GM12878 (cell line): ENCODE results near the gene RPS6KA3. TPM values are rescaled to one million over a fixed set of nuclear protein-coding genes. Genes with fewer than 3 reads are reported as not detected.

ENCODE experiments used
- ATAC-seq: fragments of 200-7000 bp; cut with Tn5 transposase; 3 replicates; pipeline ENCODE4 v1.9.1; 2020; ENCODE audit warnings: mild to moderate bottlenecking, moderate library complexity
- BruUV-seq: library from RNA; stranded (reverse); fragments of 400-500 nt; replicated peaks from 2 replicates; lab custom pipeline; 2021; lab: Mats Ljungman, UMichigan
- CTCF ChIA-PET: fragments of 300-600 bp; sonication (Branson Sonifier 250); formaldehyde crosslinking; extraction: SDS; loops from one replicate; lab custom pipeline; 2021; ENCODE audit warnings: inconsistent platforms; lab: Yijun Ruan, JAX
- POLR2A ChIA-PET: fragments of 350-600 bp; formaldehyde crosslinking; extraction: SDS; loops from one replicate; lab custom pipeline; 2021; ENCODE audit warnings: inconsistent platforms; lab: Charles Lee
- RAD21 ChIA-PET: fragments of 300-600 bp; sonication (Branson Sonifier 250); formaldehyde crosslinking; loops from one replicate; lab custom pipeline; 2023; ENCODE audit warnings: antibody characterized with exemption; ENCODE audit not compliant: unreplicated experiment; lab: Charles Lee
- SMC1A ChIA-PET: fragments of 300-600 bp; sonication (Branson Sonifier 250); formaldehyde crosslinking; loops from one replicate; lab custom pipeline; 2023; ENCODE audit not compliant: unreplicated experiment, uncharacterized antibody; lab: Charles Lee
- DNase-seq: peaks from one replicate; pipeline ENCODE4 v3.0.0-alpha.2; 2011; ENCODE audit warnings: low read depth, low spot score
- FAIRE-seq: peaks from 3 replicates; lab custom pipeline; 2011; peaks lifted over from hg19 to GRCh38; lab: Jason Lieb, UNC
- H2AFZ ChIP-seq: 2 replicates; pipeline ENCODE4 v1.6.0; 2011; ENCODE audit warnings: low read depth, low read length, control low read depth; ENCODE audit not compliant: control insufficient read depth
- H3K27ac ChIP-seq: 2 replicates; pipeline ENCODE4 v1.5.1; 2011; ENCODE audit warnings: control low read depth; ENCODE audit not compliant: control insufficient read depth, insufficient read depth
- H3K27me3 ChIP-seq, 2 experiments: replicated peaks in 1 of 2; 2 replicates each; pipeline versions ENCODE4 v1.6.0 to v1.6.1; 2011; ENCODE audit warnings: low read length in 1 of 2; ENCODE audit not compliant: control insufficient read depth in 2 of 2, insufficient read depth in 2 of 2
- H3K36me3 ChIP-seq, 2 experiments: 2 replicates each; pipeline ENCODE4 v1.5.1; 2011; ENCODE audit warnings: low read length in 1 of 2; ENCODE audit not compliant: control insufficient read depth in 2 of 2, insufficient read depth in 2 of 2
- H3K4me1 ChIP-seq: 2 replicates; pipeline ENCODE4 v1.6.1; 2011; ENCODE audit warnings: mild to moderate bottlenecking, low read length, moderate library complexity, mixed read lengths; ENCODE audit not compliant: control insufficient read depth, insufficient read depth
- H3K4me2 ChIP-seq: 2 replicates; pipeline ENCODE4 v1.6.0; 2011; ENCODE audit warnings: control low read depth; ENCODE audit not compliant: control insufficient read depth, insufficient read depth
- H3K4me3 ChIP-seq: fragments of 200-600 bp; sonication (generic); 2 replicates; pipeline ENCODE4 v1.5.1; 2016
- H3K79me2 ChIP-seq: 2 replicates; pipeline ENCODE4 v1.6.0; 2011; ENCODE audit warnings: low read length; ENCODE audit not compliant: control insufficient read depth, insufficient read depth
- H3K9ac ChIP-seq: 2 replicates; pipeline ENCODE4 v1.8.0; 2011; ENCODE audit warnings: low read length, control low read depth, mixed read lengths; ENCODE audit not compliant: control insufficient read depth, insufficient read depth
- H3K9me3 ChIP-seq: replicated peaks from 3 replicates; pipeline ENCODE4 v1.5.1; 2011; ENCODE audit warnings: mild to moderate bottlenecking, low read length; ENCODE audit not compliant: control insufficient read depth, insufficient read depth
- H4K20me1 ChIP-seq: 2 replicates; pipeline ENCODE4 v1.6.0; 2011; ENCODE audit not compliant: control insufficient read depth, insufficient read depth
- BCL11A ChIP-seq: IDR thresholded peaks from 2 replicates; pipeline ENCODE4 v1.6.1; 2011; ENCODE audit warnings: low read depth, low read length
- CEBPB ChIP-seq, 2 experiments: fragments of 150-350 bp in 1 of 2; IDR thresholded peaks; 2 replicates each; pipeline ENCODE4 v1.6.1; 2012 to 2014; ENCODE audit warnings: low read depth in 2 of 2, low read length in 2 of 2, borderline replicate concordance in 1 of 2, inconsistent platforms in 1 of 2
- CTCF ChIP-seq, 3 experiments: IDR thresholded peaks in 2 of 3; conservative IDR thresholded peaks in 1 of 3; 2 replicates each; pipeline ENCODE4 v1.5.1; 2011; ENCODE audit warnings: low read depth in 3 of 3, low read length in 3 of 3, mild to moderate bottlenecking in 3 of 3, control low read depth in 2 of 3, moderate library complexity in 2 of 3, inconsistent platforms in 1 of 3, mixed read lengths in 1 of 3; ENCODE audit not compliant: control insufficient read depth in 2 of 3, insufficient read depth in 1 of 3; ENCODE audit errors: extremely low read depth in 1 of 3
- PAX5 ChIP-seq: IDR thresholded peaks from 2 replicates; pipeline ENCODE4 v1.6.1; 2011; ENCODE audit warnings: low read depth, low read length, borderline replicate concordance
- RAD21 ChIP-seq: IDR thresholded peaks from 2 replicates; pipeline ENCODE4 v1.6.1; 2011; ENCODE audit warnings: mild to moderate bottlenecking, low read depth, low read length, moderate library complexity; ENCODE audit not compliant: insufficient read depth
- SMARCA5 ChIP-seq: fragments of 450-650 bp; IDR thresholded peaks from 2 replicates; pipeline ENCODE4 v1.6.1; 2017; ENCODE audit warnings: mild to moderate bottlenecking
- SMC3 ChIP-seq: IDR thresholded peaks from 2 replicates; pipeline ENCODE4 v1.6.1; 2011; ENCODE audit warnings: low read length, improper control_type of control experiment, borderline replicate concordance
- TCF3 ChIP-seq: IDR thresholded peaks from 2 replicates; pipeline ENCODE4 v1.6.1; 2012; ENCODE audit warnings: low read depth, mild to moderate bottlenecking, low read length, borderline replicate concordance; ENCODE audit not compliant: insufficient read depth
- ZNF24 ChIP-seq: fragments of 450-650 bp; IDR thresholded peaks from 2 replicates; pipeline ENCODE4 v1.6.1; 2017; ENCODE audit warnings: antibody characterized with exemption, mild to moderate bottlenecking
- ZNF687 ChIP-seq: fragments of 450-650 bp; IDR thresholded peaks from 2 replicates; pipeline ENCODE4 v1.6.1; 2017; ENCODE audit warnings: mild to moderate bottlenecking, moderate library complexity
- WGBS: methylation state at CpG from one replicate; pipeline ENCODE4 v1.1.6; 2016; ENCODE audit warnings: low lambda C conversion rate; ENCODE audit not compliant: insufficient replicate concordance, insufficient coverage; ENCODE audit errors: missing lambda C conversion rate; 5-methylcytosine and 5-hydroxymethylcytosine counted together
- in situ Hi-C: fragments of 300-500 bp; cut with MboI; formaldehyde crosslinking; loops from 9 replicates; pipeline ENCODE4 v1.14.3; 2018; ENCODE audit warnings: mixed read lengths
- intact Hi-C: fragments of 100-400 bp; cut with micrococcal nuclease; formaldehyde crosslinking; loops from one replicate; pipeline ENCODE4 v1.14.2; 2022; ENCODE audit not compliant: unreplicated experiment
- polyA plus RNA-seq, 11 experiments: library from polyadenylated mRNA; depleted of rRNA in 4 of 11; unstranded in 6 of 11; stranded (reverse) in 5 of 11; fragments of >200 nt; fragmentation: Nextera tagmentation in 4 of 11; fragmentation: Illumina TruSeq in 1 of 11; extraction: Ambion mirVana in 4 of 11; extraction: Trizol in 1 of 11; gene quantifications; 1 replicate in 1 of 11; 2 replicates in 10 of 11; pipeline versions ENCODE4 v1.2.1 to v1.2.3, GENCODE V29; 2011 to 2016; ENCODE audit warnings: inconsistent platforms in 2 of 11, missing spikeins in 2 of 11, low read depth in 1 of 11
- total RNA-seq, 4 experiments: library from RNA; depleted of rRNA in 3 of 4; stranded (reverse); fragments of >200 nt in 3 of 4; fragmentation: Illumina TruSeq in 1 of 4; extraction: Trizol in 1 of 4; gene quantifications; 2 replicates each; pipeline versions ENCODE4 v1.2.1 to v1.2.3, GENCODE V29; 2013 to 2021

RPS6KA3 gene
- total and polyA plus RNA-seq, 10 of the 15 experiments (the other 5 are each of a cell fraction or from before 2014, with no cell fraction given) = 2.8 to 35.6 (median 15.8) TPM

DNA sequence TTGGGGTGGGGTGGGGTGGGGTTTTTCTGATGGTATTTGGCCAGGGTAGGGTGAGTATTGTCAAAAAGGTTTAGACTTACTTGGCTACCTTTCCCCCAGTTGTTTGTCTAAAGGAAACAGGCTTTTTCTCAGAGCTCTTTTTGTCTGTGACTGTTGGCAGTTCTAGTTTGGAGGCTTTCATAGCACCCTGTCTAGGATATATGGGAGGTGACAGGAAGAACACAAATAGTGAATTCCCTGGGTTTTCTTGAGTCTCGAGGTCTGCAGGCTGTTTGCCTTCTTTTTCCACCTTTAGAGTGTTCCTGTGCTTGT lies 13.5 kb downstream of the RPS6KA3 start (continued):
- TF ChIP-seq ZNF687 (no peak), SMARCA5 (no peak), ZNF24 (no peak), TCF3 (no peak)

DNA sequence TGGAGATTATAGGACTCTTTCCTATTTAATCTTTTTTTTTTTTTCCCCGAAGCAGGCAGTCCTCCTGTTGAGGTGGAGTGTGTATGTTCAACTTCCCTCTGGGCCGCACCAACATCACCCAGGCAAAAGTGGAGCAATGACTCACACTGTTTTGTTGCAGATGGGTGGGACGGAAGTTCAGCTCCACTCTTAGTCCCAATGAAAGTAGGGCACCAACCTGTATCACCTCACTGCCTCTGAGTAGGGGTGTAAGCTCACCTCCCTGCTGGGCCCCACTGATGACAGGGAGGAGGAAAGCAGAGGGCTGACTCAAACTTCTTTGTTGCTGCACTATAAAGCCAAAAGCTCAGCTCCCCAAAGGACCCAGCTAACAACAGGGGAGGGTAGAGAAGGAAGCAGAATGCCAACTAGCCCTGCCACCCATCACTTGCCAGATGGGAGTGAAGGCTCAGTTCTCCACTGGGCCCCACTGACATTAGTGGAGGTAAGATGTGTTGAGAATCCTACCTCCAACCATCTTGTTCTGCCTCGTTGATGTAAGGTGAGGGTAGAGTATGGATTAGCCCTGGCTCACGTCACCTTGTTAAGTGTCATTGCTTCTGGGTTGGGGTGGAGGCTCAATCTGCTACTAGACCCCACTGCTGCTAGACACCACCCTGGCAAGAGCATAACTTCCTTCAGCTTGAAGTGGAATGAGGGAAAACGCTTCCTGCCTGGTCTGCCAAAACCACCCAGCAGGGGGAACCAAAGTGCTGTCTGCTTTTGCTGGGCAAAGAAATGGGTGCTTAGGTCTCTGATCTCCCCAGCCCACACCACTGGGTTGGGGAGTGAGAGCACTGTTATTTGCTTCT lies 14.1 kb downstream of the RPS6KA3 start:
- no peaks in the 10 kb centered on the region; the same call in 1 of the 2 replicates for H3K4me1 ChIP-seq
- ChIA-PET SMC1A (interaction anchor here (0.6 to 2.8 kb wide), 12 partner anchors 8 to 277 kb away, joined by 3 to 14 read pairs (median 4); no protein-coding TSS in a partner anchor), CTCF (interaction anchor here (0.6 to 2.5 kb wide), 14 partner anchors 8 to 348 kb away, joined by 3 to 27 read pairs (median 4); no protein-coding TSS in a partner anchor), POLR2A (no interaction called here), RAD21 (interaction anchor here (0.6 to 2.0 kb wide), 7 partner anchors 42 to 197 kb away, joined by 3 to 8 read pairs (median 4); no protein-coding TSS in a partner anchor)
- no peaks in the 10 kb centered on the region; a peak in 1 of 4 replicates for H3K36me3 ChIP-seq
- no peaks in the 10 kb centered on the region for H3K27me3 ChIP-seq
- BruUV-seq = no TSS peak
- H3K79me2 ChIP-seq = peaks cover 5% of the 10 kb centered on the region
- in situ Hi-C loops (loop anchor here (5.0 kb wide), 1 partner anchor 190 kb away; no protein-coding TSS in a partner anchor), intact Hi-C loops (loop anchor here (1.0 to 5.0 kb wide), 2 partner anchors 190 to 275 kb away; no protein-coding TSS in a partner anchor)
- H3K4me2 ChIP-seq = no peak overlapping the region
- no peaks in the 10 kb centered on the region for H4K20me1 ChIP-seq
- FAIRE-seq = no peak
- no peaks in the 10 kb centered on the region; the same call in 1 of the 3 replicates for H3K9me3 ChIP-seq
- no peak overlapping the region for H3K4me3 ChIP-seq
- ATAC-seq = peak; percentile 94
- H2AFZ ChIP-seq = no peak overlapping the region
- no peak overlapping the region for H3K27ac ChIP-seq
- no peak overlapping the region for H3K9ac ChIP-seq
- no peak for DNase-seq
- peak; percentile 76 for TF ChIP-seq RAD21
- TF ChIP-seq SMC3 = peak; percentile 63; the same call in 1 of the 2 replicates
- TF ChIP-seq CEBPB (IDR thresholded peaks at IDR 0.05; ENCODE audit: borderline replicate concordance in 1 of 2, low read depth in 2 of 2, low read length in 2 of 2) = no peak
- peak; percentile 70 to 82 (median 77) for TF ChIP-seq CTCF (IDR thresholded peaks at IDR 0.05 in 2 of 3, conservative IDR thresholded peaks at IDR 0.05 in 1 of 3; ENCODE audit: control insufficient read depth in 2 of 3, extremely low read depth in 1 of 3, insufficient read depth in 1 of 3, low read depth in 3 of 3, low read length in 3 of 3)
- TF ChIP-seq BCL11A = no peak
- TF ChIP-seq SMARCA5 = peak; percentile 72; the same call in 1 of the 2 replicates
- TF ChIP-seq PAX5 = no peak
- 38% methylated on average over 5 of the region's 6 CpGs for WGBS
